Measurements from ENCODE around the gene AFF2. TPM values are rescaled to one million over a fixed set of nuclear protein-coding genes. Genes with fewer than 3 reads are reported as not detected.

The AFF2 gene
- total RNA-seq, 6 donors from 2014 or later = 6.1 to 17.4 (median 9.7) TPM

DNA sequence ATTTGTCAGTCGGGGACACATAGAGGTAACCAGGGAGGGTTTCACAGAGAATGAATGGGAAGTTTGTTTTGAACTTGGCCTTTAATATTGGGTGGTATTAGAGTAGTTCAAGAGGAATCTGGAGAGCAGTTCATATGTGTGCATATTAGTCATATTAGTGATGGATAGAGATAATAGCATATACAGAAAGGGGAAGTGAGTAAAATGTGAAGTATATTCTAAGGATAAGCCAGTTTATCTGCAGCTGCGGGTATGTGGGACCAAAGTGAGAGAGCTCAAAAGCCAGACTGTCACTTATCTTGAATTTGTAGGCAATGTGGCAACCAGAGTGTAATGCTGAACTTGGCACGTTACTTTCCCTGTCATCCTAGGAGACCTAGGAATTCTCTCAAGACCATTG lies 169.9 kb downstream of the AFF2 start:
- H3K27ac ChIP-seq = no peak overlapping the region
- TF ChIP-seq EP300 (IDR thresholded peaks at IDR 0.05) (no peak), POLR2A (IDR thresholded peaks at IDR 0.05) (no peak), POLR2AphosphoS5 (IDR thresholded peaks at IDR 0.05) (no peak)
- TF ChIP-seq, protein P1, sequence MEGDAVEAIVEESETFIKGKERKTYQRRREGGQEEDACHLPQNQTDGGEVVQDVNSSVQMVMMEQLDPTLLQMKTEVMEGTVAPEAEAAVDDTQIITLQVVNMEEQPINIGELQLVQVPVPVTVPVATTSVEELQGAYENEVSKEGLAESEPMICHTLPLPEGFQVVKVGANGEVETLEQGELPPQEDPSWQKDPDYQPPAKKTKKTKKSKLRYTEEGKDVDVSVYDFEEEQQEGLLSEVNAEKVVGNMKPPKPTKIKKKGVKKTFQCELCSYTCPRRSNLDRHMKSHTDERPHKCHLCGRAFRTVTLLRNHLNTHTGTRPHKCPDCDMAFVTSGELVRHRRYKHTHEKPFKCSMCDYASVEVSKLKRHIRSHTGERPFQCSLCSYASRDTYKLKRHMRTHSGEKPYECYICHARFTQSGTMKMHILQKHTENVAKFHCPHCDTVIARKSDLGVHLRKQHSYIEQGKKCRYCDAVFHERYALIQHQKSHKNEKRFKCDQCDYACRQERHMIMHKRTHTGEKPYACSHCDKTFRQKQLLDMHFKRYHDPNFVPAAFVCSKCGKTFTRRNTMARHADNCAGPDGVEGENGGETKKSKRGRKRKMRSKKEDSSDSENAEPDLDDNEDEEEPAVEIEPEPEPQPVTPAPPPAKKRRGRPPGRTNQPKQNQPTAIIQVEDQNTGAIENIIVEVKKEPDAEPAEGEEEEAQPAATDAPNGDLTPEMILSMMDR (IDR thresholded peaks at IDR 0.05) = no peak
- no peak for DNase-seq
- ATAC-seq (ENCODE audit: low FRiP score in 2 of 2) = no peak
- peaks cover 0 to 25% (median 0%) of the 10 kb centered on the region in 4 donors for H3K9me3 ChIP-seq
- no peaks in the 10 kb centered on the region for H3K36me3 ChIP-seq
- H3K4me1 ChIP-seq = no peaks in the 10 kb centered on the region
- WGBS, 2 donors = 80 to 83% methylated on average over 3 of the region's 3 CpGs
- H3K4me3 ChIP-seq = no peak overlapping the region
- no peaks in the 10 kb centered on the region for H3K27me3 ChIP-seq

DNA sequence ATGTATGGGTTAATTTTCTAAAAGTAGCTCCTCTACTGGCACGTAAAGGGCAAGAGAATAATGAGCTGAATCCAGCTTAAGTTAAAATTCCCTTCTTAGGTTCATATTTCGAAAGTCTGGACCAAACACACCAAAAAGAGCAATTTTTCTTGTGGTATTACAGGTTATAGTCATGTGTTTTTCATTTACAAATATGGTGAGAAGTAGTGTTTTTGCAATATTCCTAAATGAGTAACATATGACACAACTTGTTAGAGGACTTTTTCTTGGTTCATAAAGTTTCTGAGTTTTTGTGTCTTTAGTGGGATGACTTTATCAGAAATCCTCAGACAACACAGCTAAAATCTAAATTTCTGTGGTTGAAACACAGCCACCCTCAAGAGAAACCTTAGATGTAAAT lies 172.1 kb downstream of the AFF2 start:
- DNase-seq (no peak), ATAC-seq (ENCODE audit: low FRiP score in 2 of 2) (no peak)
- H3K36me3 ChIP-seq = no peaks in the 10 kb centered on the region
- H3K27ac ChIP-seq = no peak overlapping the region
- no peak overlapping the region for H3K4me3 ChIP-seq
- WGBS, 2 donors = 49 to 61% methylated on average over 2 of the region's 2 CpGs
- TF ChIP-seq, protein P1 (IDR thresholded peaks at IDR 0.05) = no peak
- TF ChIP-seq POLR2AphosphoS5 (IDR thresholded peaks at IDR 0.05) (no peak), EP300 (IDR thresholded peaks at IDR 0.05) (no peak), POLR2A (IDR thresholded peaks at IDR 0.05) (no peak)
- no peaks in the 10 kb centered on the region for H3K4me1 ChIP-seq
- H3K27me3 ChIP-seq = no peaks in the 10 kb centered on the region
- peaks cover 0 to 25% (median 0%) of the 10 kb centered on the region in 4 donors for H3K9me3 ChIP-seq

- Histone ChIP-seq H3K36me3 (no peaks in the 10 kb centered on the region), H3K27ac (no peak overlapping the region), H3K4me3 (no peak overlapping the region), H3K27me3 (no peaks in the 10 kb centered on the region), H3K4me1 (no peaks in the 10 kb centered on the region), H3K9me3 (no peaks in the 10 kb centered on the region)
- 81 to 92% methylated on average over 1 of the region's 1 CpG for WGBS, 2 donors
- TF ChIP-seq POLR2AphosphoS5 (IDR thresholded peaks at IDR 0.05) (no peak), EP300 (IDR thresholded peaks at IDR 0.05) (no peak), POLR2A (IDR thresholded peaks at IDR 0.05) (no peak)
- TF ChIP-seq, protein P1 (IDR thresholded peaks at IDR 0.05) = no peak
- no peak for ATAC-seq (ENCODE audit: low FRiP score in 2 of 2)
- DNase-seq = no peak
Measured at GRCh38 chrX:148681605-148682004, 181.2 kb downstream of the AFF2 start.

- Histone ChIP-seq H3K9me3 (no peaks in the 10 kb centered on the region), H3K36me3 (no peaks in the 10 kb centered on the region), H3K27ac (no peak overlapping the region), H3K4me1 (no peaks in the 10 kb centered on the region), H3K27me3 (no peaks in the 10 kb centered on the region), H3K4me3 (no peak overlapping the region)
- TF ChIP-seq POLR2A (IDR thresholded peaks at IDR 0.05) = no peak
- no peak for TF ChIP-seq POLR2AphosphoS5 (IDR thresholded peaks at IDR 0.05)
- TF ChIP-seq, protein P1 (IDR thresholded peaks at IDR 0.05) = no peak
- no peak for TF ChIP-seq EP300 (IDR thresholded peaks at IDR 0.05)
- WGBS, 2 donors = 94% methylated on average over 4 of the region's 4 CpGs
- DNase-seq (no peak), ATAC-seq (ENCODE audit: low FRiP score in 2 of 2) (no peak)
Measured at GRCh38 chrX:148682206-148682605, 181.8 kb downstream of the AFF2 start.

GRCh38 chrX:148691456-148691855 lies 191.0 kb downstream of the AFF2 start:
- ATAC-seq (ENCODE audit: low FRiP score in 2 of 2) = no peak
- Histone ChIP-seq H3K4me3 (no peak overlapping the region), H3K27ac (no peak overlapping the region), H3K4me1 (no peaks in the 10 kb centered on the region), H3K36me3 (no peaks in the 10 kb centered on the region), H3K9me3 (no peaks in the 10 kb centered on the region), H3K27me3 (no peaks in the 10 kb centered on the region)
- 37 to 86% methylated on average over 2 of the region's 2 CpGs for whole genome bisulfite sequencing, 2 donors
- TF ChIP-seq EP300 (IDR thresholded peaks at IDR 0.05) = no peak
- TF ChIP-seq POLR2A (IDR thresholded peaks at IDR 0.05) = no peak
- DNase-seq = no peak

All from upper lobe of left lung (tissue), 6 donors.